GM12873 (cell line): ENCODE results near the gene CPNE5.
A peak's percentile ranks its signal among the peaks of the same experiment; 100 is the strongest.

Experiments used
- TF ChIP-seq, protein P1 (sequence below): IDR thresholded peaks from 2 replicates; pipeline ENCODE4 v1.5.1; 2012; ENCODE audit warnings: low read depth, mild to moderate bottlenecking, moderate library complexity, low read length, control low read depth; ENCODE audit not compliant: insufficient read depth; ENCODE audit errors: missing control alignments

Gene CPNE5

DNA sequence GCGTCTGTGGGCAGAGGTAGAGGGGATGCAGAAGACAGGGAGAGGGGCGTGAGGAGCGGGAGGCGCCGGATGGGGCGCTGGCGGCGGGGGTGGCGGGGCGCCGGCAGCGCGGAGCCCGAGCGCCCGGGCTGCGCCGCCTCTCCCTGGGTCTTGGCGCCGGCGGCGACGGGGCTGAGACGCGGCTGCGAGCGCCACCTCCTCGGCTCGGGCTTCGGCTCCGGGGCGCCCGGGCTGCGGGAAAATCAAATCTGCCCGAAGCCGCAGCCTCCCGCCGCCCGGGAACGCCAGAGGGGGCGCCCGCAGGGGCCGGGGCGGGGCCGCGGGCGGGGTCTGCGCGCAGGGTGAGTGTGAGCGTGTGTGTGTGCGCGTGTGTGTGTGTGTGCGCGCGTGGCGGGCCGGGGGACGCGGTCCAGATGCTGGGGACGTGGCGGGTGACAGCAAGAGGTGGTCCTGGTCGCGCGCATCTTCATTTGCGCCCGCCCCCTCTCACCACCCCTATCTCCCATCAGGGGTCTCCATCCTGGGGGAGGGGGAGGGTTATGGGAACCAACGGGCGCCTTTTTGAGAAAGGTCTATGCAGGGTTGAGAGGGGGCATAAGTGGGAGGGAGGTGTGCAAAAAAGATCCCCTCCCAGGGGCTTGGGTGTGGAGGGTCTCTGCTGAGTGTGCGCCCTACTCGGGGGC is 646 bp upstream of the CPNE5 start:
- TF ChIP-seq, protein P1, sequence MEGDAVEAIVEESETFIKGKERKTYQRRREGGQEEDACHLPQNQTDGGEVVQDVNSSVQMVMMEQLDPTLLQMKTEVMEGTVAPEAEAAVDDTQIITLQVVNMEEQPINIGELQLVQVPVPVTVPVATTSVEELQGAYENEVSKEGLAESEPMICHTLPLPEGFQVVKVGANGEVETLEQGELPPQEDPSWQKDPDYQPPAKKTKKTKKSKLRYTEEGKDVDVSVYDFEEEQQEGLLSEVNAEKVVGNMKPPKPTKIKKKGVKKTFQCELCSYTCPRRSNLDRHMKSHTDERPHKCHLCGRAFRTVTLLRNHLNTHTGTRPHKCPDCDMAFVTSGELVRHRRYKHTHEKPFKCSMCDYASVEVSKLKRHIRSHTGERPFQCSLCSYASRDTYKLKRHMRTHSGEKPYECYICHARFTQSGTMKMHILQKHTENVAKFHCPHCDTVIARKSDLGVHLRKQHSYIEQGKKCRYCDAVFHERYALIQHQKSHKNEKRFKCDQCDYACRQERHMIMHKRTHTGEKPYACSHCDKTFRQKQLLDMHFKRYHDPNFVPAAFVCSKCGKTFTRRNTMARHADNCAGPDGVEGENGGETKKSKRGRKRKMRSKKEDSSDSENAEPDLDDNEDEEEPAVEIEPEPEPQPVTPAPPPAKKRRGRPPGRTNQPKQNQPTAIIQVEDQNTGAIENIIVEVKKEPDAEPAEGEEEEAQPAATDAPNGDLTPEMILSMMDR: peak; percentile 15

GRCh38 chr6:36837686-36838085 is 1.6 kb downstream of the CPNE5 start:
- TF ChIP-seq, protein P1: no peak

DNA sequence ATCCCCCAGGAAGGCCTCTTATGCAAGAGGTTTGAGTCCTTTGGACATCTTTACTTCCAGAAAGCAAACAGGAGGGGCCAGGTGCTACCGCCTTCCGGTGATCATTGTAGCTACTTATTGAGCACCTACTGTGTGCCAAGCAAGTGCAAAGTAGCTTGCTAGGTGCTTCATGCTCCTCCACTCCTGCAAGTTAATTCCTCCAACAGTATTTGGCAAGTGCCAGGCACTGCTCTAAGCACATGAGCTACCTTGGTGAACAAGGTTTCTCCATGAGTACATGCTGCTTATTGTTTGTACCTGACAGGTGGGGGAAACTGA is 2.3 kb downstream of the CPNE5 start:
- TF ChIP-seq, protein P1: no peak

DNA sequence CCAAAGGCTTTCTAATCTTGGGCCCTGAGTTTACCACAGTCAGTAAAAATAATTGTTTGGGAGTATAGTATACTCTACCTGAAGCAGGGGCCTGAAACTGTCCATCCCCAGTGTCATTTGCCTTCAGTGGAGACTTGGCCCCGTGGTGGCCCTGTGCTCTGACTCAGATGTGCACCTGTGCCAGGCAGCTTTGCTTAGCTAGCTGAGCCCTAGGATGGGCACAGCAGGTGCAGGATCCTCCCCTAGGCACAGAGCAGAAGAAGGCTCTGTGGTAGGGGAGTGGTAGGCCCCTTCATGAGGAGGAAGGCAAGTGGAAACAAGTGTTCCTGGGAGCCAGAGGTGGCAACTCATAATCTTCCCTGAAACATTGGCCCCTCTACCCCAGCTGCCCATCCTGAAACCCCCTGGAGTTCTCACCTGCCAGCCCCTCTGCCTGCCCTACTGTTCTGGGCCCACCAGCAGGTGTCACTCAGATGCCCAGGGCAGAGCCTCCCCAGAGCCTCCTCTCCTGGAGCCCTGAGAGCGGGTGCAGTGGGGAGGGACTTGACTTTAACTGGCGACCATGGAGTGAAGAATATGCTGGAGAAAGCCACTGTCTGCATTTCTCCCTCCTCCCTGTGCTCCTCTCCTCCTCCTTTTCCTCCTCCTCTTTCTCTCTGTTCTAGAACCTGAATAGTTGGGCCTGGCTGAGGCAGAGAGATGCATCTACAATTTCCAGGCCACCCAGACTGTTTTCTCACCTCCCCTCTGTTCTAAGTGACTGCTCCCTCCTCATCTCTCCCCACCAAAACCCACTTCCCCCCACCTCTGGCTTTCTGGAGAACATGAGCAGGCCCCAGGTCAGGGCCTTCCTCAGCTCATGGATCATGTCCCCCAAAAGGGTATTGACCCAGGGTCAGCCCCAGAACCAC is 2.9 kb downstream of the CPNE5 start:
- TF ChIP-seq, protein P1: peak; percentile 32

- TF ChIP-seq, protein P1: no peak
Observed at GRCh38 chr6:36834576-36835341, 4.5 kb downstream of the CPNE5 start.

DNA sequence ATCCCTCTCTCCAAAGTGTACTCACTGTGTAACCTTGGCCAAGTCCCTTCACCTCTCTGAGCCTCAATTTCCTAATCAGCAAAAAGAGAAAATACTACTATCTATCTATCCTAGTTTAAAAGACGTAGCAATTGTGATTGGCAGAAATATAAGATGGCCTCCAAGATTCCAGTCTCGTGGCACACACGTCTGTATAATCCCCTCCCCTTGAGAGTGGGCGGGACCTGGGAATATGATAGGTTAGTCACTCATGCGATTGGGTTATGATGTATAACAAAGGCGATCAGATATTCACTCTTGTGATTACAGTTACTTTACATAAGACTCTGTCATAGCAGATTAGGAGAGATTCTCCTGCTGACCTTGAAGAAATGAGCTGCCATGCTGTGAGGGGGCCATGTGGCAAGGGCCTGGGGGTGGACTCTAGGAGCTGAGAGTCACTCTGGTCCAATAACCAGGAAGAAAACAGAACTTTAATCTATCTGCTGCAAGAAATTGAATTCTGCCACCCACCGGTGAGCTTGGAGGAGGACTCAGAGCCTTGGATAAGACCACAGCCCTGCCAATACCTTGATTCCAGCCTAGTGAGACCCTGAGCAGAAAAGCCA is 6.0 kb downstream of the CPNE5 start:
- TF ChIP-seq, protein P1: no peak
